Type B pancreatic cell (in vitro differentiated cells): Measurements from ENCODE around the gene LAMA5. TPM values are rescaled to one million over a fixed set of nuclear protein-coding genes. Genes with fewer than 3 reads are reported as not detected.

Experiments used
- DNase-seq: peaks from one replicate; pipeline ENCODE4 v3.0.0; 2021; ENCODE audit warnings: mixed read lengths; ENCODE audit not compliant: unreplicated experiment; ENCODE audit errors: extremely low spot score
- H3K27ac Mint-ChIP-seq: 2 replicates; pipeline ENCODE4 v1.8.0; 2021; ENCODE audit warnings: mild to moderate bottlenecking, mixed read lengths
- H3K27me3 Mint-ChIP-seq: 2 replicates; pipeline ENCODE4 v1.8.0; 2021; ENCODE audit warnings: mixed read lengths
- H3K36me3 Mint-ChIP-seq: 2 replicates; pipeline ENCODE4 v1.8.0; 2021; ENCODE audit warnings: mixed read lengths
- H3K4me1 Mint-ChIP-seq: one replicate; pipeline ENCODE4 v1.8.0; 2021; ENCODE audit warnings: mixed read lengths; ENCODE audit not compliant: unreplicated experiment
- H3K4me3 Mint-ChIP-seq: 2 replicates; pipeline ENCODE4 v1.8.0; 2021; ENCODE audit warnings: mild to moderate bottlenecking, mixed read lengths
- H3K9me3 Mint-ChIP-seq: 2 replicates; pipeline ENCODE4 v1.8.0; 2021; ENCODE audit warnings: mixed read lengths
- total RNA-seq: library from RNA; stranded (reverse); gene quantifications from 2 replicates; pipeline ENCODE4 v1.2.1, GENCODE V29; 2021; ENCODE audit warnings: low replicate concordance
- TF ChIP-seq, protein P1 (sequence below): fragments of 200-600 bp; sonication (generic); conservative IDR thresholded peaks from 2 replicates; pipeline ENCODE4 v1.5.0; 2021; ENCODE audit warnings: antibody characterized with exemption, mild to moderate bottlenecking

LAMA5 gene
- total RNA-seq, 1 donor from 2014 or later = 246 TPM

DNA sequence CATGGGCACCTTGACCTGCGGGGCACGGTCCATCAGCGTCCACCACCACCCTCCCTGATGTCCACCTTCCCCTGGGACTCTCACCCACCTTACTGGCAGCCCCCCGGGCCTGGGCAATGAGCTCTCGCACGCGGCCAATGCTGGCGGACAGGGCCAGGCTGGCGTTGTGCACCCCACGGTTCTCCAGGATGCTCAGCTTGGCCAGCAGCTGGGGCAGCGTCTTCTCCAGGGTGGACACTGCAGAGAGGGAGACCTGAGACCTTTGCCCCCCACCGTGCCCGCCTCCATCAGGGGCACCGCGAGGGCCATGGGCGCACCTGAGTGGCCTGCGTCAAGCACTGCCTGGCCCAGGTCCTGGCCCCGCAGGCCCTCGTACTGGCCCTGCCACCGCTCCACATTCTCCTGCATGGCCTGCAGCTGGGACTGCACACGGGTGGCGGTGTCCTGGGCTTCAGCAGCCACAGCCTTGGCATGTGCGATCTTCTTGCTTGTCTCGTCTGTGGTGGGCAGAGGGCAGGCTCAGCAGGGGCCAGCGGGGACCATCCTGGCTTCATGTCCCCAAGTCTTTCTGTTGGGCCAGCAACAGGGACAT lies 52.3 kb downstream of the LAMA5 start:
- Mint-ChIP-seq H3K4me3 (no peak overlapping the region), H3K27me3 (no peaks in the 10 kb centered on the region), H3K27ac (no peak overlapping the region), H3K4me1 (no peaks in the 10 kb centered on the region), H3K9me3 (no peaks in the 10 kb centered on the region), H3K36me3 (no peaks in the 10 kb centered on the region)
- no peak for DNase-seq
- TF ChIP-seq, protein P1, sequence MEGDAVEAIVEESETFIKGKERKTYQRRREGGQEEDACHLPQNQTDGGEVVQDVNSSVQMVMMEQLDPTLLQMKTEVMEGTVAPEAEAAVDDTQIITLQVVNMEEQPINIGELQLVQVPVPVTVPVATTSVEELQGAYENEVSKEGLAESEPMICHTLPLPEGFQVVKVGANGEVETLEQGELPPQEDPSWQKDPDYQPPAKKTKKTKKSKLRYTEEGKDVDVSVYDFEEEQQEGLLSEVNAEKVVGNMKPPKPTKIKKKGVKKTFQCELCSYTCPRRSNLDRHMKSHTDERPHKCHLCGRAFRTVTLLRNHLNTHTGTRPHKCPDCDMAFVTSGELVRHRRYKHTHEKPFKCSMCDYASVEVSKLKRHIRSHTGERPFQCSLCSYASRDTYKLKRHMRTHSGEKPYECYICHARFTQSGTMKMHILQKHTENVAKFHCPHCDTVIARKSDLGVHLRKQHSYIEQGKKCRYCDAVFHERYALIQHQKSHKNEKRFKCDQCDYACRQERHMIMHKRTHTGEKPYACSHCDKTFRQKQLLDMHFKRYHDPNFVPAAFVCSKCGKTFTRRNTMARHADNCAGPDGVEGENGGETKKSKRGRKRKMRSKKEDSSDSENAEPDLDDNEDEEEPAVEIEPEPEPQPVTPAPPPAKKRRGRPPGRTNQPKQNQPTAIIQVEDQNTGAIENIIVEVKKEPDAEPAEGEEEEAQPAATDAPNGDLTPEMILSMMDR = no peak

DNA sequence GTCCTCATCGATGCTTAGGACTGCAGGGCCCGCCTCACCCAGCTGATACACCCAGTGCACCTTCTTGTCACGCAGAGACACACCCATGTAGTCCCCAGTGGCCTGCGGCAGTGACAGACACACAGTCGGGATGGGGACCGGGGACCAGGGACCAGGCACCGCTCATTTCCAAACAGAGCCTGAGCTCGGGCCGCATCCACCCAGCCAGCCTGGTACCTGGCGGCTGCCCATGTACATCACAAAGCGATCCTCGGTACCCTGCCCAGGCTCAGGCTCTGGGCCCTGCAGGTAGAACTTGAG lies 52.8 kb downstream of the LAMA5 start:
- Mint-ChIP-seq H3K27me3 (no peaks in the 10 kb centered on the region), H3K4me3 (no peak overlapping the region), H3K4me1 (no peaks in the 10 kb centered on the region), H3K27ac (no peak overlapping the region), H3K9me3 (no peaks in the 10 kb centered on the region), H3K36me3 (no peaks in the 10 kb centered on the region)
- TF ChIP-seq, protein P1 = no peak
- no peak for DNase-seq

DNA sequence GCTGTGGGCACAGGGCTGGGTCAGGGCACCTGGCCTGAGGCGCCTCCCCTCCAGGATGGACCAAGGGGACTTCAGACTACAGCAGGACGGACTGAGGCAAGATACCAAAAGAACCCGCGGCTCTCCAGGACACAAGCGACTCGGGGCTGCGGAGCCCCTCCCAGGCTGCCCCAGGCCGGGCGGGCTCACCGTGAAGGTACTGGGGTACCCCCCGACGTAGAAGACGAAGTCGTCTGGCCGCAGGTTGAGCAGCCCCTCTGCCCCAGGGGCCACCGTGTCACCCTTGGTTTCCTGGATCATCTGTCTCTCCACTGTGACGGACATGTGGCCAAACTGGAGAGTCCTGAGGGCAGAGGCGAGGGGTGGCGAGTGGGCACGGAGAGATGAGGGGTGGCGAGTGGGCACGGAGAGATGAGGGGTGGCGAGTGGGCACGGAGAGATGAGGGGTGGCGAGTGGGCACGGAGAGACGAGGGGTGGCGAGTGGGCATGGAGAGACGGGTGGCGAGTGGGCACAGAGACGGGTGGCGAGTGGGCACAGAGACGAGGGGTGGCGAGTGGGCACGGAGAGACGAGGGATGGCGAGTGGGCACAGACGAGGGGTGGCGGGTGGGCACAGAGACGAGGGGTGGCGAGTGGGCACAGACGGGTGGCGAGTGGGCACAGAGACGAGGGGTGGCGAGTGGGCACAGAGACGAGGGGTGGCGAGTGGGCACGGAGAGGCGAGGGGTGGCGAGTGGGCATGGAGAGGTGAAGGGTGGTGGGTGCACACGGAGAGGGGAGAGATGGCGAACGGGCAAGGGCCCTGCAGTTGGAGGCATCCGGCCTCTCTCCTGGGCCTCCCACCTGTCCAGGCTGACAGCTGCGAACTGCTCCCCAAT lies 53.4 kb downstream of the LAMA5 start:
- no peak overlapping the region for H3K4me3 Mint-ChIP-seq
- H3K4me1 Mint-ChIP-seq = no peaks in the 10 kb centered on the region
- no peaks in the 10 kb centered on the region for H3K9me3 Mint-ChIP-seq
- TF ChIP-seq, protein P1 = no peak
- no peak for DNase-seq
- H3K27ac Mint-ChIP-seq = no peak overlapping the region
- H3K27me3 Mint-ChIP-seq = no peaks in the 10 kb centered on the region
- H3K36me3 Mint-ChIP-seq = no peaks in the 10 kb centered on the region

DNA sequence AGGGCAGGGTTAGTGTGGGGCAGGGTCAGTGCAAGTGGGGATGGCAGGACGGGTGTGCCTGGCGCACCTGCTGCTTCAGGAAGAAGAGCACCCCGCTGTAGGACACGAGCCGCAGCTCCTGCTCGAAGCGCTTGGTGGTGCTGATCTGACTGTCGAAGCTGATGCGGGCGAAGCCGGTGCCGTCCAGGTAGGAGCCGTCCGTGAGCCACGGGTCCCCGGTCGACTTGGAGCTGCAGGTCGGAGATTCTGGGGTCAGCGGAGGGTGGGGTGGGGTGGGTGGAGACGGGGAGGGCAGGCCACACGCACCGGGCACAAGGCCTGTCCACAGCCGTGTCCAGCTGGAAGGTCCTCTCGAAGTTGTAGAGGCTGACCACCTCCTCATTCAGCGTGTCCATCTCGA lies 54.1 kb downstream of the LAMA5 start:
- DNase-seq = no peak

DNA sequence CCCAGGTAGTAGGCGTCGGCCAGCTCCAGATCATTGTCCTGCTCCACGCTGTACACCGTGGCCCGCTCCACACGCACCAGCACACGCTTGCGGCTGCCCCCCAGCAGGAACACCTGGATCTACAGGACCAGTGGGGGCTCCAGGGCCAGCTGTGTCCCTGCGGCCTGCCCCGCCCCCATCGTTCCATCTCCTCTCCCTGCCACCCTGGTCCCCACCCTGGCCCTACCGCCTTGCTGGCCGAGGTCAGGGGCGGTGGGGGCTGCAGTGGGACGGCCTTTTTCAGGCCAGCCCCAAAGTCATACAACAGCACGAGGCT lies 54.5 kb downstream of the LAMA5 start:
- Mint-ChIP-seq H3K4me3 (no peak overlapping the region), H3K9me3 (no peaks in the 10 kb centered on the region), H3K27me3 (no peaks in the 10 kb centered on the region), H3K4me1 (no peaks in the 10 kb centered on the region), H3K27ac (no peak overlapping the region), H3K36me3 (no peaks in the 10 kb centered on the region)
- TF ChIP-seq, protein P1 = no peak
- no peak for DNase-seq

More for the DNA sequence above, 54.1 kb downstream of the LAMA5 start:
- no peaks in the 10 kb centered on the region for H3K4me1 Mint-ChIP-seq
- H3K4me3 Mint-ChIP-seq = no peak overlapping the region
- no peaks in the 10 kb centered on the region for H3K27me3 Mint-ChIP-seq
- H3K36me3 Mint-ChIP-seq = no peaks in the 10 kb centered on the region
- H3K9me3 Mint-ChIP-seq = no peaks in the 10 kb centered on the region
- TF ChIP-seq, protein P1 = no peak
- H3K27ac Mint-ChIP-seq = no peak overlapping the region
